HG03039 (cell line): ENCODE data around the gene SIX1.

ENCODE experiments used
- ATAC-seq: cut with Tn5 transposase; IDR thresholded peaks from one replicate; pipeline ENCODE4 v1.9.1; 2021; ENCODE audit warnings: mild to moderate bottlenecking, moderate library complexity; ENCODE audit not compliant: unreplicated experiment

SIX1 gene

DNA sequence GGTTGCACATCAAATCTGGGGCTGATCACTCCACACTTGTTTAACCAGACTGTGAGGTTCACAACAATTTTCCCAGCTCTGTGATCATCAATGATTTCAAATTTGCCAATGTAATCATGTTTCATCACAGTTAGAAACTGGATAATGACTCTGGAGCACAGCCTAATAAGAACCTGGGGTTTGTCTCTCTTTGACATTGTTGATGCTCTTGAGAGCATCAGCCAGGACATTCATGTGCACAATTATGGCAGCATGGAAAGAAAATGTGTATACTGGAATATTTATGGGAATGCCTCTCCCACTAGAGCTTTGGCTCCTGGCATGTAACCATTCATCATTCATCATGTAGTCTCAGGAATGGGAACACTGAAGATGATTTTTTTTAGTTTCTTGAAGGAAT, 47.0 kb downstream of the SIX1 start:
- no peak for ATAC-seq

DNA sequence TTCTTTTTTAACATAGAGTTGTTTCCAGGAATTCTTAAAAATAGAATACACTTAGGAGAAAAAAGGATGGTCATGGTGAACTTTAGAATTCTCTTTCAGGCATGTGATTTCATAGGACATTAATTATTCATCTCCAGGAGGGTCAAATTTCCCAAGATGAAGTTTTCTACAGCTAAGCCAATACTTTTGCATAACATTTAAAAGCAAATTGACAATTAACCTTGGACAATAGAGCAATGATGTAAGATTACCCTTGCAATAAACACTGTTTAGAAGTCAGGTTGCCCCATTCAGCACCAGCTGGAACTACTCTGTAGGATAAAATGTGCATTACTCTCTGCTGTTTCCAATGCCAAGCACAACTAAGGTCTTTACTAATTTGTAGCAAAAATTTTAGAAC, 49.5 kb downstream of the SIX1 start:
- ATAC-seq: no peak

DNA sequence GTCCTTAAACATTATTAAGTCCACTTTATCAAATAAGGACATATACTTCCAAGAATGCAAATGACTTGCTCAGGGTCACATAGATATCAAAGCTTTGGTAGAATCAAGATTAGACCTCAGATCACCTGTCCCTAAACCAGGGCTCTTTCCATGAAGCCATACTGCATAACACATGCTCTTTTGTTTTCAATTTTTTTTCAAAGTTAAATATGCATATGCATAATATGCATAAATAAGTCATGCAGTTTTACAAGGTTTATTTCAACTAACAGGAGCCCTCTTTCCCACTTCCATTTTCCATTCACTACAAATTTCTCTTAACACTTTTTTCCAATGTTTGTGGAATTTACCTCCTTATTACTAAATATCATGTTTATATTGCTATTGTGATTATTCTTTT, 53.1 kb downstream of the SIX1 start:
- ATAC-seq: no peak

DNA sequence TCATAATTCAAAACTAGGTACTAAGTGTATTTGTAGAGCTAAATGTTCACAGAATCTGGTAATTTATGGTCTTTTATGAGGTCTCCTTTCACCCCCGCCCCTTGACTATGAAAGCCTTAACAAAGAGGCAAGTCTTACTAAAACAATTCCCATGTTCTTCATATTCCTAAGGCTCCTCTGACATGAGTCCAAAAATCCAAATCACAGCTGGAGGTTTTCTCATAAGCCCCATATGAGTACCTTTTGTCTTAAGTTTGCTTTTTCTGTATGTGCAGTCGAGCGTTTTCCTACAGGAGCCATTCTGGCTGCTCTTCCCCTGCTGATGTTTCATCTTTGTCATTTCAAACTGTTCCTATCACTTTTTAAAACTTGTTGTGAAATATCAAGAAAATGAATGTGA, 55.2 kb downstream of the SIX1 start:
- no peak for ATAC-seq
